ENCODE results near the gene CCNF.
A peak's percentile ranks its signal among the peaks of the same experiment; 100 is the strongest.

CCNF gene

DNA sequence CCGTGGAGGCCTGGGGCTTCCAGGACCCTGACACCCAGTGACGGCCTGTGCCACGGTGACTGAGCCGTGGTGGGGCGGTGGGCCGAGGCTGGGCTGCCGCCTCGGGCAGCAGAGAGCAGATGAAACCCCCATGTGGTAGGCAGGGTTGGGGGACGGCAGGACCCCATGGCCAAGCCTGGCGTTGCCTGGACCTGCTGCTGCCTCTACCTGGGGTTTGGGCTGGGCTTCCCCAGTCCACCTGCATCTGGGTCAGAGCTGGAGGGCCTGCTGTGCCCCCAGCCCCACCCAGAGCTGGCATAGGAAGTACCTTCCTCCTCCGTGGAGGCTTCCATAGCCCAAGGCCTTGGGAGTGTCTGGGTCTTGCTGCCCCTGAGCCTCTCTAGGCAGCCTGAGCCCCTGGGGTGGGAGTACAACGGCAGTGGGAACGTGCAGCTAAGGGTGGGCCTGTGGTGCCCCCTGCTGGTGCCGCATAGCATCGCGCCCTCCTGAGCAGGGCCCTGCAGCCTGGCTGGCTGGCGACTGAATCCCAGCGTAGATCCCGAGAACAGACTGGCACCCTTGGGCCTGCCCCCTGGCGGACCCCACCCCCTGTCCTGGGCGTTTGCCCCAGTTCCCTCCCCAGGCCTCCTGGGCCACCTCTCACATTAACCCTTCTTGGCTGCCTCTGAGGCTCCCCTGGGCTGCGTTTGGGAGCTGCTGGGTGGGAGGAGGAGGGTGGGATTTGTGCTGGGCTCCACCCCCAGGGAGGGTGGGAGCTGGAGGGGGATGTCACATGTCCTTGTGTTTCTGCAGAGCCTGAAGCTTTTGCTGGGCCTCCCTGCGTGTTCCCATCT, 71.9 kb downstream of the CCNF start:
- Histone ChIP-seq H3K27me3 (ENCODE audit: insufficient read depth, low read length) (no peaks in the 10 kb centered on the region), H3K4me1 (ENCODE audit: insufficient read depth, low read length, severe bottlenecking) (peaks cover 14% of the 10 kb centered on the region), H3K9me2 (ENCODE audit: low read depth, low read length) (no peaks in the 10 kb centered on the region), H3K4me3 (ENCODE audit: low read depth, low read length, poor library complexity, severe bottlenecking) (peak overlapping the region; percentile 10), H3K27ac (ENCODE audit: low read depth, low read length, poor library complexity, severe bottlenecking) (no peak overlapping the region), H3F3A (ENCODE audit: insufficient read depth, low read length) (no peaks in the 10 kb centered on the region), H3K36me3 (ENCODE audit: insufficient read depth, low read length) (no peaks in the 10 kb centered on the region), H2AFZ (ENCODE audit: low read length) (no peak overlapping the region), H3K79me2 (ENCODE audit: insufficient read depth, low read length) (no peaks in the 10 kb centered on the region), H3K9ac (ENCODE audit: low read length) (no peak overlapping the region), H4K20me1 (ENCODE audit: insufficient read depth, low read length) (no peaks in the 10 kb centered on the region), H3K9me3 (ENCODE audit: low read length) (no peaks in the 10 kb centered on the region), H3K4me2 (ENCODE audit: low read length) (peak overlapping the region; percentile 30; the same call in 1 of the 2 replicates)
- TF ChIP-seq, protein P1, sequence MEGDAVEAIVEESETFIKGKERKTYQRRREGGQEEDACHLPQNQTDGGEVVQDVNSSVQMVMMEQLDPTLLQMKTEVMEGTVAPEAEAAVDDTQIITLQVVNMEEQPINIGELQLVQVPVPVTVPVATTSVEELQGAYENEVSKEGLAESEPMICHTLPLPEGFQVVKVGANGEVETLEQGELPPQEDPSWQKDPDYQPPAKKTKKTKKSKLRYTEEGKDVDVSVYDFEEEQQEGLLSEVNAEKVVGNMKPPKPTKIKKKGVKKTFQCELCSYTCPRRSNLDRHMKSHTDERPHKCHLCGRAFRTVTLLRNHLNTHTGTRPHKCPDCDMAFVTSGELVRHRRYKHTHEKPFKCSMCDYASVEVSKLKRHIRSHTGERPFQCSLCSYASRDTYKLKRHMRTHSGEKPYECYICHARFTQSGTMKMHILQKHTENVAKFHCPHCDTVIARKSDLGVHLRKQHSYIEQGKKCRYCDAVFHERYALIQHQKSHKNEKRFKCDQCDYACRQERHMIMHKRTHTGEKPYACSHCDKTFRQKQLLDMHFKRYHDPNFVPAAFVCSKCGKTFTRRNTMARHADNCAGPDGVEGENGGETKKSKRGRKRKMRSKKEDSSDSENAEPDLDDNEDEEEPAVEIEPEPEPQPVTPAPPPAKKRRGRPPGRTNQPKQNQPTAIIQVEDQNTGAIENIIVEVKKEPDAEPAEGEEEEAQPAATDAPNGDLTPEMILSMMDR (IDR thresholded peaks at IDR 0.05; ENCODE audit: low read length), result peak; percentile 95
- no peak for TF ChIP-seq EZH2 (IDR thresholded peaks at IDR 0.05; ENCODE audit: borderline replicate concordance, low read length)

DNA sequence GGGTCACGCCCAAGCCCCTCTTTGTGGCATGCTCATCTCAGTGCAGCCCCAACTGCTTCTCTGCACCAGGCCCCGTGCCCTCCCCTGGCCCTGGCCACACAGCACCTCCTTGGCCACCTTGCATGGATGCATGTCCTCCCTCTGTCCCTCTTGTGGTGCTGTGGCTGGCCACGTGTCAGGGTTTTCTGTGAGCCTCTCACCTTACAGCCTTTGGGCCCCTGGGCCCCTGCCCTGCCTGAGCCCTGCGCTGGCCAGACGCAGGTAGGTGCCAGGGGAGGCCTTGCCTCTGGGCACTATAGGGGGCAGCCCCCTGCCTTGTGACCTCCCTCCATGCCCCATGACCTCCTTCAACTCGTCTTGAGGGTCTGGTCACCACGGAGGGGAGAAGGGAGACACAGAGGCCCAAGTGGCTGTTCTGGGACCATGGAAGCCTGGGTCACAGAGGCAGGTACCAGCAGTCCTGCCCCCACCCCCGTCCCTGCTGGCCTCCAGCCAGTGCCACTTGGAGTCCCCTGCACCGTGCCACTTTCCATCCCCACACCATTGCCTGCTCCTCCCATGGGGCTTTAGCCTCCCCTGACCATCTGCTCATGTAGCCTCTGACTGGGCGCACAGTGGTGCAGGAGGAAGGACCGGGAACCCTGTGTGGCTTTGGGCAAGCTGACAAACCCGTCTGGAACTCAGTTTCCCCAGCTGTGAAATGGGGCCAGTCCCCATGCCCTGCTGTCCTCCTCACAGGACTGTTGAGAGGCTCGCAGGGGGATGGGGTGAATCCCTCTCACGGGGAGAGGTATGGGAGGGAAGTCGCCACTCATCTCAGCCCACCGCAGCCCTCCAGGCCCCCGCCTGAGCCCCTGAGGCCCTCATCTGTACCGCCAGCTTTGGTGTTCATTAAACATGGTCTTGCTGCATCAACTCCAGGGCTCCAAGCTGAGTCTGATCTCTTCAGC, 73.0 kb downstream of the CCNF start:
- Histone ChIP-seq H3K79me2 (ENCODE audit: insufficient read depth, low read length) (no peaks in the 10 kb centered on the region), H3K4me1 (ENCODE audit: insufficient read depth, low read length, severe bottlenecking) (peaks cover 22% of the 10 kb centered on the region), H3K9ac (ENCODE audit: low read length) (no peak overlapping the region), H3K27ac (ENCODE audit: low read depth, low read length, poor library complexity, severe bottlenecking) (no peak overlapping the region), H3K9me2 (ENCODE audit: low read depth, low read length) (no peaks in the 10 kb centered on the region), H4K20me1 (ENCODE audit: insufficient read depth, low read length) (no peaks in the 10 kb centered on the region), H3K36me3 (ENCODE audit: insufficient read depth, low read length) (no peaks in the 10 kb centered on the region), H3K9me3 (ENCODE audit: low read length) (no peaks in the 10 kb centered on the region), H2AFZ (ENCODE audit: low read length) (no peak overlapping the region), H3F3A (ENCODE audit: insufficient read depth, low read length) (no peaks in the 10 kb centered on the region), H3K27me3 (ENCODE audit: insufficient read depth, low read length) (no peaks in the 10 kb centered on the region), H3K4me3 (ENCODE audit: low read depth, low read length, poor library complexity, severe bottlenecking) (no peak overlapping the region), H3K4me2 (ENCODE audit: low read length) (no peak overlapping the region)
- no peak for TF ChIP-seq EZH2 (IDR thresholded peaks at IDR 0.05; ENCODE audit: borderline replicate concordance, low read length)
- TF ChIP-seq, protein P1 (IDR thresholded peaks at IDR 0.05; ENCODE audit: low read length), result no peak

DNA sequence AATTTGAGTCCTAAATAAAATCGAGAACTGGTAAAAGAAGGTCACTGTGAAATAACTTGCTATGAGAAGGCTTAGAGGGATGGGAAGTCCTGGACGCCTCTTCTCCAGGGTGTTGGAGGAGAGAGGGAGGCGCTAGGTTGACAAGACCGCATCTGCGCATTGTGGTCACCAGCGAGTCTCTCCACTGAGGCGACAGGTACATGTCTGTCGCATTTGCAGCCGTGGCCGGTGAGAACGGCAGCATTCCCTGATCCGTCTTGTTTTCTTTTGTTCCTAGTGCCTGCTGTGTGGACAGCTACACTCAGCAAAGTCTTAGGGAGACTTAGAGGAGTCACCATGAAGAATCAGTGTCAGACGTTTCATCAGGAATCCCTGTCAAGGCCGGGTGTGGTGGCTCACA, 76.4 kb downstream of the CCNF start:
- Histone ChIP-seq H3K4me2 (ENCODE audit: low read length) (no peak overlapping the region), H3K27me3 (ENCODE audit: insufficient read depth, low read length) (no peaks in the 10 kb centered on the region), H3K79me2 (ENCODE audit: insufficient read depth, low read length) (no peaks in the 10 kb centered on the region), H3K4me1 (ENCODE audit: insufficient read depth, low read length, severe bottlenecking) (peaks cover 27% of the 10 kb centered on the region), H2AFZ (ENCODE audit: low read length) (no peak overlapping the region), H3K9ac (ENCODE audit: low read length) (no peak overlapping the region), H3K4me3 (ENCODE audit: low read depth, low read length, poor library complexity, severe bottlenecking) (no peak overlapping the region), H3K27ac (ENCODE audit: low read depth, low read length, poor library complexity, severe bottlenecking) (no peak overlapping the region), H4K20me1 (ENCODE audit: insufficient read depth, low read length) (no peaks in the 10 kb centered on the region), H3K36me3 (ENCODE audit: insufficient read depth, low read length) (no peaks in the 10 kb centered on the region), H3F3A (ENCODE audit: insufficient read depth, low read length) (no peaks in the 10 kb centered on the region), H3K9me2 (ENCODE audit: low read depth, low read length) (no peaks in the 10 kb centered on the region), H3K9me3 (ENCODE audit: low read length) (no peaks in the 10 kb centered on the region)
- TF ChIP-seq, protein P1 (IDR thresholded peaks at IDR 0.05; ENCODE audit: low read length), result no peak
- TF ChIP-seq EZH2 (IDR thresholded peaks at IDR 0.05; ENCODE audit: borderline replicate concordance, low read length), result no peak
